BLaER1 (cell line): ENCODE results near the gene PHAF1.

Experiments
- H3K27ac ChIP-seq: shearing (Covaris generic); formaldehyde crosslinking; 2 replicates; pipeline ENCODE4 v1.8.1; 2022
- H3K27me3 ChIP-seq: shearing (Covaris generic); formaldehyde crosslinking; 2 replicates; pipeline ENCODE4 v1.8.1; 2022
- H3K36me3 ChIP-seq: shearing (Covaris generic); formaldehyde crosslinking; 2 replicates; pipeline ENCODE4 v1.8.1; 2022
- H3K4me1 ChIP-seq: shearing (Covaris generic); formaldehyde crosslinking; 2 replicates; pipeline ENCODE4 v1.8.1; 2022
- H3K4me2 ChIP-seq: shearing (Covaris generic); formaldehyde crosslinking; 2 replicates; pipeline ENCODE4 v1.8.1; 2022
- H3K4me3 ChIP-seq: shearing (Covaris generic); formaldehyde crosslinking; 2 replicates; pipeline ENCODE4 v1.8.1; 2022
- H3K9ac ChIP-seq: shearing (Covaris generic); formaldehyde crosslinking; 2 replicates; pipeline ENCODE4 v1.8.1; 2022
- H3K9me3 ChIP-seq: shearing (Covaris generic); formaldehyde crosslinking; 2 replicates; pipeline ENCODE4 v1.8.1; 2022
- H4K20me1 ChIP-seq: shearing (Covaris generic); formaldehyde crosslinking; 2 replicates; pipeline ENCODE4 v1.8.1; 2022
- Cebpa-rat ChIP-seq: shearing (Covaris generic); IDR thresholded peaks from 2 replicates; pipeline ENCODE4 v1.8.1; 2022

Gene PHAF1

GRCh38 chr16:67183627-67184452 is 74.1 kb downstream of the PHAF1 start, which contains the start of gene MATCAP1:
Gene MATCAP1 (minus strand): TSS chr16:67183963. CDS start chr16:67180610, 3,353 bp downstream.
- peaks cover 26% of the 10 kb centered on the region for H3K27me3 ChIP-seq
- 0 out of 2 replicates have a peak, but pooled peaks cover 5% of the 10 kb centered on the region for H3K36me3 ChIP-seq
- peaks cover 39% of the 10 kb centered on the region for H4K20me1 ChIP-seq
- H3K9ac ChIP-seq, result peak within 1 kb of the TSS; percentile 86
- peak within 1 kb of the TSS; percentile 71 for H3K4me3 ChIP-seq
- H3K4me1 ChIP-seq, result peaks cover 44% of the 10 kb centered on the region
- no peaks in the 10 kb centered on the region for H3K9me3 ChIP-seq
- peak; percentile 60; the same call in 1 of the 2 replicates for TF ChIP-seq Cebpa-rat
- peak within 1 kb of the TSS; percentile 88 for H3K27ac ChIP-seq
- peak within 1 kb of the TSS; percentile 95 for H3K4me2 ChIP-seq

- H3K9ac ChIP-seq, result peak overlapping the region; percentile 86
- H3K27me3 ChIP-seq, result peaks cover 23% of the 10 kb centered on the region
- TF ChIP-seq Cebpa-rat, result no peak
- H3K27ac ChIP-seq, result no peak overlapping the region
- peak overlapping the region; percentile 95 for H3K4me2 ChIP-seq
- no peaks in the 10 kb centered on the region for H3K9me3 ChIP-seq
- H4K20me1 ChIP-seq, result peaks cover 32% of the 10 kb centered on the region
- H3K36me3 ChIP-seq, result 0 out of 2 replicates have a peak, but pooled peaks cover 5% of the 10 kb centered on the region
- H3K4me3 ChIP-seq, result peak overlapping the region; percentile 71
- H3K4me1 ChIP-seq, result peaks cover 46% of the 10 kb centered on the region
Observed at GRCh38 chr16:67184453-67184994, 74.8 kb downstream of the PHAF1 start.

GRCh38 chr16:67184995-67185650 is 75.4 kb downstream of the PHAF1 start:
- H3K4me3 ChIP-seq, result peak overlapping the region; percentile 71
- H3K4me1 ChIP-seq, result peaks cover 52% of the 10 kb centered on the region
- H3K4me2 ChIP-seq, result peak overlapping the region; percentile 95
- 0 out of 2 replicates have a peak, but pooled peaks cover 3% of the 10 kb centered on the region for H3K36me3 ChIP-seq
- H3K27ac ChIP-seq, result no peak overlapping the region
- TF ChIP-seq Cebpa-rat, result no peak
- H4K20me1 ChIP-seq, result peaks cover 26% of the 10 kb centered on the region
- no peaks in the 10 kb centered on the region for H3K9me3 ChIP-seq
- H3K9ac ChIP-seq, result no peak overlapping the region
- H3K27me3 ChIP-seq, result peaks cover 23% of the 10 kb centered on the region

DNA sequence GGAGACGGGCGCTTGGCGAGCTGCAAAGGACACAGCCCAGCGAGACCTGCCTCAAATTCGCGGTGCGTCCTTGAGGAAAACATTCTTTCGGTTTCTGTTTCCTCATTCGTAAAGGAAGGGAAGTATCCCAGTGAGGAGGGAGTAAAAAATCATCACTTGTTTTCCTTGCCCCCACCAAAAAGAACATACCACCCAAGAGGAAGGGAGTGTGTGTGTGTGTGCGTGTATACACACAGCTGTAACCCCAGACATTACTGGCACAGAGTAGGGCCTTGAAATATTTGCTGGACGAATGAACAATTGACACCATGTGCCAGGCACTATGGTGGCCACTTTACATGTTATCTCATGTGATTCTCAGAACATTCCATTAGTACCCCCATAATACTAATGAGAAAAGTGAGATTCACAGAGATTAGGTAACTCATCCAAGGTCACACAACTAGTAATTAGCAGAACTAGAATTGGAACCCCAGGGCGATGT is 76.0 kb downstream of the PHAF1 start:
- Histone ChIP-seq H3K36me3 (no peaks in the 10 kb centered on the region), H3K27ac (no peak overlapping the region), H3K9me3 (no peaks in the 10 kb centered on the region), H3K4me3 (no peak overlapping the region), H3K9ac (no peak overlapping the region), H4K20me1 (peaks cover 20% of the 10 kb centered on the region), H3K27me3 (peaks cover 23% of the 10 kb centered on the region), H3K4me2 (peak overlapping the region; percentile 95; the same call in 1 of the 2 replicates), H3K4me1 (peaks cover 55% of the 10 kb centered on the region)
- no peak for TF ChIP-seq Cebpa-rat

DNA sequence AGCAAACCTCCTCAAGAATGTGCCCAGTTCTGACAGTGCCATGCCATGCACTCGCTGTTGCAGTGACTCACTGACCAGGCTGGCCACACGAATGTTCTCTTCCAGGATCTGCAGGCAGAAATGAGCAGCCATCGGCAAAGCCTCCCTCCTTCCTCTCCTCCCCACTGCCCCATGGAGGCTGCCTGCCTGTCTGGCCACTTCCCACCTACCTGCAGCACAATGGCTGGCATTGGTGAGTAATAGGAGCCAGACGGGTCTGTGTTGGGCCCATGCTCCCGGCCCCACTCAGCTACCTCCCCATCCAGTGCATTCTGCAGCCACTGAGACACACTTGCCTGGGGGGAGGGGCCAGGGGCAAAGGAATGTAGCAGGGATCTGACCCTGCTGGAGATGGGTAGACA is 76.8 kb downstream of the PHAF1 start:
- no peak overlapping the region for H3K4me2 ChIP-seq
- no peaks in the 10 kb centered on the region for H3K36me3 ChIP-seq
- H3K27ac ChIP-seq, result no peak overlapping the region
- no peak for TF ChIP-seq Cebpa-rat
- H3K27me3 ChIP-seq, result peaks cover 23% of the 10 kb centered on the region
- no peak overlapping the region for H3K9ac ChIP-seq
- H4K20me1 ChIP-seq, result peaks cover 12% of the 10 kb centered on the region
- peaks cover 55% of the 10 kb centered on the region for H3K4me1 ChIP-seq
- H3K9me3 ChIP-seq, result no peaks in the 10 kb centered on the region
- H3K4me3 ChIP-seq, result no peak overlapping the region

DNA sequence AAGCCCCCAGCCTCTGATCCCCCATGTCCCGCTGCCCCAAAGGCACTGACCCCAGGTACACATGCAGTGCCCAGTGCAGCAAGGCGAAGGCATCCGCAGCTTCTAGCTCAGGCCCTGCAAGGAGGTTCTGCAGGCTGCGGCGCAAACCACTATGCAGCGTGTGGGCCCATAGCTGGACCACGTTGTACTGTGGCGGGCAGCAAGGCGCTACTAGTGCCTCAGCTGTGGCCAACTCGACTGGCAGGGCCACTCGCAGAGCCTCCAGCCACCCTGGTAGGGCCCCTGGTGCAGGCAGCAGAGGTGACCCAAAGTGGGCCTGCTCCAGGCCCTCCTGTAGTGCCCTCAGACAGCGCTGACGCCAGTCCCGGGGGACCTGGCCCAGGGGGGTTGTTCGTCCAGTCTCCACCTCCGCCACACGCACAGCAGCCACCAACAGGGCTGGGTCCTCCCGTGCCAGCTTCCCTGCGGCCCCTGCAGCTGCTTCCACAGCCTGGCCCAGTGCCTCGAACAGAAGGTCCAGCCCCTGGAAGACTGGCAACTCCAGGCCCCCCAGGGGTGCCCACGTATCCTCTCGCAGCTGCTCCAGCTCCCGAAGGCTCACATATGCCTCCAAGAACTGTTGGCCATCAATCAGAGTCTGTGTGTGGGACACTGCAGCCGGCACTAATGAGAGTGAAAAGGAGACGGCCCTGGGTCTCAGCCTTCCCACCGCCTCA is 77.6 kb downstream of the PHAF1 start:
- no peaks in the 10 kb centered on the region for H3K9me3 ChIP-seq
- H3K9ac ChIP-seq, result no peak overlapping the region
- no peak overlapping the region for H3K27ac ChIP-seq
- H3K36me3 ChIP-seq, result no peaks in the 10 kb centered on the region
- no peak overlapping the region for H3K4me2 ChIP-seq
- H3K4me1 ChIP-seq, result peaks cover 50% of the 10 kb centered on the region
- peaks cover 23% of the 10 kb centered on the region for H3K27me3 ChIP-seq
- no peak for TF ChIP-seq Cebpa-rat
- peaks cover 13% of the 10 kb centered on the region for H4K20me1 ChIP-seq
- no peak overlapping the region for H3K4me3 ChIP-seq

- TF ChIP-seq Cebpa-rat, result no peak
- Histone ChIP-seq H3K36me3 (peaks cover 4% of the 10 kb centered on the region; the same call in 1 of the 2 replicates), H3K9ac (no peak overlapping the region), H3K27me3 (peaks cover 23% of the 10 kb centered on the region), H3K4me1 (peaks cover 50% of the 10 kb centered on the region), H3K27ac (no peak overlapping the region), H3K9me3 (no peaks in the 10 kb centered on the region), H3K4me3 (no peak overlapping the region), H3K4me2 (no peak overlapping the region), H4K20me1 (peaks cover 23% of the 10 kb centered on the region)
Observed at GRCh38 chr16:67188323-67188722, 78.6 kb downstream of the PHAF1 start.

DNA sequence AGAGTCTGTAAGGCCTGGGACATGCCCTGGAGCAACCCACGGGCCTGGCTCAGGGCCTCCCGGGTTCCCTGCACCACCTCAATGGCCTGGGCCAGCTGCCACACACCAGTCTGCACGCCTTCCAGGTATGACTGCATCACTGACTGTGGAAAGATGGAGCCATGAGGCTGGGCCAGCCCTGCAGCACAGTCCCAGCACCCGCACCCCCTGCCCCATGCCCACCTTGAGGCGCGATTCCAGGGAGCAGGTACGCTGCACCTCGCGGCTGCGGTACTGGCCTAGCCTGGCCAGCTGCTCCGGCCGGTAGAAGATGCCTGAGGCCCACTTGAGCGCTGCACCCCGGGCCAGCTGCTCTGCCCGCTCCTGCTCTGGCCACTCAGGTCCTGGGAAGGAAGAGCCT is 79.1 kb downstream of the PHAF1 start:
- Histone ChIP-seq H3K4me1 (peaks cover 54% of the 10 kb centered on the region), H3K4me3 (no peak overlapping the region), H3K27ac (no peak overlapping the region), H3K27me3 (peaks cover 23% of the 10 kb centered on the region), H3K9me3 (no peaks in the 10 kb centered on the region), H3K9ac (no peak overlapping the region), H3K4me2 (no peak overlapping the region), H3K36me3 (peaks cover 9% of the 10 kb centered on the region), H4K20me1 (peaks cover 28% of the 10 kb centered on the region)
- no peak for TF ChIP-seq Cebpa-rat

DNA sequence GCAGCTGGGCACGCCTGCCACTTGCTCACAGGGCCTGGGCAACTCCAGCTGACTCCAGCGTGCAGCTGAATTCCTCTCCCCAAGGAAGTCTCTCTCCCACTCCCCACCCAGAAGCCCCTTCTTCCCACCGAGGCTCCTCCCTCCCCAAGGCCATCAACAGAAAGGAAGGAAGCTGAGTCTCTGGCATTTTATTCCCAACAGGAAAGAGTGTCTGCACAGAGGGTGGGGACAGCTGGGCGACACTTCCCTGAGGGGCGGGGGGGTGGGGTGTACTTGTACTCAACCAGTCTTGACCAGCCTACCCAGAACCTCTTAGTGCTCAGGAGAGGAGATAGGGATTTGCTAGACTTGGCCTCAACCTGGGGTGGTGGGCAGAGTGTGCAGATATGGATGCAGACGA is 80.3 kb downstream of the PHAF1 start, which contains the start of gene EXOC3L1:
EXOC3L1 (minus strand) TSS at position 96 of the 400 bp plus-strand sequence. CDS start 460 bp downstream, outside the sequence.
- Histone ChIP-seq H3K9ac (no peak within 1 kb of the TSS), H3K36me3 (peaks cover 21% of the 10 kb centered on the region), H3K4me3 (no peak within 1 kb of the TSS), H3K27me3 (peaks cover 13% of the 10 kb centered on the region), H3K4me1 (peaks cover 51% of the 10 kb centered on the region), H3K27ac (no peak within 1 kb of the TSS), H4K20me1 (peaks cover 32% of the 10 kb centered on the region), H3K9me3 (no peaks in the 10 kb centered on the region), H3K4me2 (peak within 1 kb of the TSS; percentile 24; the same call in 1 of the 2 replicates)
- TF ChIP-seq Cebpa-rat, result no peak
